GM23338 (cell line): ENCODE measurements around the gene GOLGA8F.
"Not testable (repeated sequence)": the region's sequence is repeated elsewhere in the genome, so short reads cannot be mapped to it uniquely, and the experiment has no call there.

Experiments
- EZH2 ChIP-seq: fragments of 200-600 bp; sonication (generic); IDR thresholded peaks from one replicate; pipeline ENCODE4 v1.8.0; 2017; ENCODE audit warnings: antibody characterized with exemption, mild to moderate bottlenecking, low read depth; ENCODE audit not compliant: unreplicated experiment
- NANOG ChIP-seq: IDR thresholded peaks from 2 replicates; pipeline ENCODE4 v1.6.1; 2016; ENCODE audit warnings: antibody characterized with exemption, borderline replicate concordance
- STAT1 ChIP-seq: IDR thresholded peaks from one replicate; pipeline ENCODE4 v1.6.1; 2016; ENCODE audit warnings: antibody characterized with exemption; ENCODE audit not compliant: unreplicated experiment
- ZNF114 ChIP-seq: fragments of 250-450 bp; sonication (Bioruptor Pico); IDR thresholded peaks from 2 replicates; pipeline ENCODE4 v1.5.0; 2020; ENCODE audit warnings: mild to moderate bottlenecking, moderate library complexity
- TF ChIP-seq, protein P1 (sequence below), 2 experiments: fragments of 200-600 bp in 1 of 2; sonication (generic) in 1 of 2; conservative IDR thresholded peaks; 2 replicates each; pipeline versions ENCODE4 v1.5.1 to v1.6.1; 2016 to 2017; ENCODE audit warnings: antibody characterized with exemption in 2 of 2, low read depth in 2 of 2, mild to moderate bottlenecking in 2 of 2, moderate library complexity in 1 of 2

DNA sequence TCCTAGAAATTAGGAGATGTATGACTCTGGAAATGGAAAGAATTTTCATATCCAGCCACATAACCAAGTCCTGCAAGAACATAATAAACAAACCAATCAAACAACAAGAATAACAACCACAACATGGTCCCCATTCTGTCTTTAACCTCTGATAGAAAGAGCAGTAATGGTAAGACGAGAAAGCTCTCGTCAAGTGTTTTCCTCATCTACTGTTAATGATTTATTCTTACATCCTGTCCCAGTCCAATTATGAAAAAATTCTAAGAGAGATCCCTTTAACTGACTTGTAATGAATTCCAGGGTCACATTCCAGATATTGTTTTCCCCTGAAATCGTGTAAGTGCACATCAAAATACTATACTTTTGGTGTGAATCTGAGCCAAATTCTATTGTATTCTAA lies 57.1 kb downstream of the GOLGA8F start:
- TF ChIP-seq, protein P1, sequence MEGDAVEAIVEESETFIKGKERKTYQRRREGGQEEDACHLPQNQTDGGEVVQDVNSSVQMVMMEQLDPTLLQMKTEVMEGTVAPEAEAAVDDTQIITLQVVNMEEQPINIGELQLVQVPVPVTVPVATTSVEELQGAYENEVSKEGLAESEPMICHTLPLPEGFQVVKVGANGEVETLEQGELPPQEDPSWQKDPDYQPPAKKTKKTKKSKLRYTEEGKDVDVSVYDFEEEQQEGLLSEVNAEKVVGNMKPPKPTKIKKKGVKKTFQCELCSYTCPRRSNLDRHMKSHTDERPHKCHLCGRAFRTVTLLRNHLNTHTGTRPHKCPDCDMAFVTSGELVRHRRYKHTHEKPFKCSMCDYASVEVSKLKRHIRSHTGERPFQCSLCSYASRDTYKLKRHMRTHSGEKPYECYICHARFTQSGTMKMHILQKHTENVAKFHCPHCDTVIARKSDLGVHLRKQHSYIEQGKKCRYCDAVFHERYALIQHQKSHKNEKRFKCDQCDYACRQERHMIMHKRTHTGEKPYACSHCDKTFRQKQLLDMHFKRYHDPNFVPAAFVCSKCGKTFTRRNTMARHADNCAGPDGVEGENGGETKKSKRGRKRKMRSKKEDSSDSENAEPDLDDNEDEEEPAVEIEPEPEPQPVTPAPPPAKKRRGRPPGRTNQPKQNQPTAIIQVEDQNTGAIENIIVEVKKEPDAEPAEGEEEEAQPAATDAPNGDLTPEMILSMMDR (conservative IDR thresholded peaks at IDR 0.05; ENCODE audit: low read depth in 2 of 2): not testable (repeated sequence)
- TF ChIP-seq NANOG; EZH2; ZNF114 (CRISPR knock-in tag); STAT1: not testable (repeated sequence)
